ENCODE data around the gene PRKCE. TPM values are rescaled to one million over a fixed set of nuclear protein-coding genes. Genes with fewer than 3 reads are reported as not detected.

The PRKCE gene
- total RNA-seq, 1 experiment from 2014 or later, result 1.3 TPM

DNA sequence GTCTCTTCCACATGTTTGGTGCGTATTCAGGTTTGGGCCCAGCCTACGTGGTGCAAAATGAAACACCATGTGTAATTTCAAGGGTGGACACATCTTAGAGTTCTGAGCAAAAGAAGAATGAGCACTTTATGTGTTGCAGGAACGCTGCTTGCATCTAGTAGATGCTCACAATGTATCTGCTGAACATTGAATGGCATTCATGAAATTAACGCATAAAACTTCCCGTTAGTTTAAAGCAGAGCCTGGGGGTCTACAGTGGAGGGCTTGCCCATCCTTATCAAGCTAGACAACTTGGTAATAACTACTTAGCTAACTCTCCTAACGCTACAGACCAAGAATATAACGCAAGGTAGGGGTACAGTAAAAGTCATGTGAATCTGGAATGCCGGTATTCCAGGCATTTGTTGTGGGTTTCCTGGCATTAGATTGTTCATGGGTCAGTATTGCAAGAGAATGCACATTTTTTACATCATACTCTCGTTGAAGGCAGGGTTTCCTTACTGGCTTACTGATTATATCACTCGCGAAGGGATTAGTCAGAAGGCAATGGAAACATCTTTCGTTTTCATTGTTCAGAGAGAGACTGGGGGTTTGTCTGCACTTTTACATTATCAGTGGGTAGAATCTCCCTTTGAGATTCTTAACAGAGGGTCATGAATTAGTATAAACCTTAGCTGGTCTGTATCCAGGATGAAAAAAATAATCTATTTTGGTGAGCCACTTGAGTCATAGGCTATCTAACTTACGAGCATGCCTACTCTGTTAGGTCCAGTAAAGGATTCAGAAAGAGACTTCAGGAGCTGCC lies 416.2 kb downstream of the PRKCE start:
- Histone ChIP-seq H3K79me1 (ENCODE audit: insufficient read depth, low read depth, low read length, poor library complexity, severe bottlenecking) (no peaks in the 10 kb centered on the region), H3K14ac (ENCODE audit: insufficient read depth, low read length) (no peak overlapping the region), H2BK20ac (ENCODE audit: low read depth, low read length, poor library complexity, severe bottlenecking) (no peak overlapping the region), H3K56ac (ENCODE audit: insufficient read length, low read depth, low read length) (no peak overlapping the region), H3K18ac (ENCODE audit: insufficient read length, low read depth, low read length) (no peak overlapping the region), H2AK5ac (ENCODE audit: insufficient read length, low read length) (no peak overlapping the region), H4K5ac (ENCODE audit: insufficient read length, low read depth, low read length) (no peak overlapping the region), H3K9ac (ENCODE audit: extremely low read depth, insufficient read length, low read length) (no peak overlapping the region), H3K4me1 (ENCODE audit: insufficient read depth, low read length) (no peaks in the 10 kb centered on the region), H3K23ac (ENCODE audit: insufficient read length, low read depth, low read length) (no peak overlapping the region), H3T11ph (ENCODE audit: low read length) (no peak overlapping the region), H4K20me1 (ENCODE audit: control insufficient read depth, insufficient read depth, insufficient read length) (no peaks in the 10 kb centered on the region), H2BK120ac (ENCODE audit: low read depth, low read length, poor library complexity, severe bottlenecking) (no peak overlapping the region), H3K27me3 (ENCODE audit: insufficient read depth, low read length) (no peaks in the 10 kb centered on the region), H2AFZ (ENCODE audit: low read length) (no peak overlapping the region), H3K4ac (ENCODE audit: low read depth, low read length) (no peak overlapping the region), H3K23me2 (ENCODE audit: insufficient read length, low read depth, low read length, poor library complexity, severe bottlenecking) (no peaks in the 10 kb centered on the region), H3K79me2 (ENCODE audit: insufficient read depth, low read length) (no peaks in the 10 kb centered on the region), H4K8ac (replicated peaks; ENCODE audit: insufficient read length, low read depth, low read length) (no peak overlapping the region), H4K91ac (ENCODE audit: insufficient read length, low read depth, low read length) (no peak overlapping the region), H3K4me2 (ENCODE audit: insufficient read depth, insufficient read length, low read length) (no peak overlapping the region), H2BK15ac (ENCODE audit: low read depth, low read length) (no peak overlapping the region), H3K27ac (ENCODE audit: insufficient read length, low read depth, low read length) (no peak overlapping the region), H2BK5ac (ENCODE audit: insufficient read length, low read length) (no peak overlapping the region), H3K9me3 (ENCODE audit: control insufficient read depth, low read depth, low read length) (no peaks in the 10 kb centered on the region), H2BK12ac (ENCODE audit: insufficient read length, low read depth, low read length) (no peak overlapping the region)
- no CpG with 5 or more reads among the region's 13 CpGs for WGBS (ENCODE audit: extremely low coverage, insufficient read length, low lambda C conversion rate)
- H3K4me3 Mint-ChIP-seq, result no peak overlapping the region
- TF ChIP-seq, protein P1, sequence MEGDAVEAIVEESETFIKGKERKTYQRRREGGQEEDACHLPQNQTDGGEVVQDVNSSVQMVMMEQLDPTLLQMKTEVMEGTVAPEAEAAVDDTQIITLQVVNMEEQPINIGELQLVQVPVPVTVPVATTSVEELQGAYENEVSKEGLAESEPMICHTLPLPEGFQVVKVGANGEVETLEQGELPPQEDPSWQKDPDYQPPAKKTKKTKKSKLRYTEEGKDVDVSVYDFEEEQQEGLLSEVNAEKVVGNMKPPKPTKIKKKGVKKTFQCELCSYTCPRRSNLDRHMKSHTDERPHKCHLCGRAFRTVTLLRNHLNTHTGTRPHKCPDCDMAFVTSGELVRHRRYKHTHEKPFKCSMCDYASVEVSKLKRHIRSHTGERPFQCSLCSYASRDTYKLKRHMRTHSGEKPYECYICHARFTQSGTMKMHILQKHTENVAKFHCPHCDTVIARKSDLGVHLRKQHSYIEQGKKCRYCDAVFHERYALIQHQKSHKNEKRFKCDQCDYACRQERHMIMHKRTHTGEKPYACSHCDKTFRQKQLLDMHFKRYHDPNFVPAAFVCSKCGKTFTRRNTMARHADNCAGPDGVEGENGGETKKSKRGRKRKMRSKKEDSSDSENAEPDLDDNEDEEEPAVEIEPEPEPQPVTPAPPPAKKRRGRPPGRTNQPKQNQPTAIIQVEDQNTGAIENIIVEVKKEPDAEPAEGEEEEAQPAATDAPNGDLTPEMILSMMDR (conservative IDR thresholded peaks at IDR 0.05), result no peak
- H3K36me3 Mint-ChIP-seq (ENCODE audit: insufficient read depth in 1 of 3, low read depth in 3 of 3), result no peaks in the 10 kb centered on the region
- peaks cover 4 to 5% of the 10 kb centered on the region in 2 experiments for H3K4me1 Mint-ChIP-seq
- no peak for DNase-seq
- no peaks in the 10 kb centered on the region for H3K9me3 Mint-ChIP-seq
- H3K27ac Mint-ChIP-seq, result no peak overlapping the region
- no peaks in the 10 kb centered on the region; the same call in 1 of the 2 replicates for H3K27me3 Mint-ChIP-seq (ENCODE audit: low read depth)
